Astrocyte of the cerebellum (primary cell): ENCODE results near the gene TLCD4.
"Not testable (repeated sequence)": the region's sequence is repeated elsewhere in the genome, so short reads cannot be mapped to it uniquely, and the experiment has no call there.

Source experiments
- DNase-seq: peaks from one replicate; pipeline ENCODE4 v3.0.0-alpha.2; 2011; ENCODE audit warnings: low read depth
- H3K4me3 ChIP-seq: 2 replicates; pipeline ENCODE4 v1.5.1; 2011; ENCODE audit warnings: mild to moderate bottlenecking, low read depth, low read length, moderate library complexity
- in situ Hi-C: cut with HindIII; loops from 2 replicates; pipeline ENCODE4 v1.10.0; 2017; ENCODE audit warnings: low sequenced_read_pairs
- TF ChIP-seq, protein P1 (sequence below): IDR thresholded peaks from 2 replicates; pipeline ENCODE4 v1.5.1; 2012; ENCODE audit warnings: low read length, low read depth, moderate library complexity, mild to moderate bottlenecking; ENCODE audit errors: missing control alignments

Gene TLCD4

DNA sequence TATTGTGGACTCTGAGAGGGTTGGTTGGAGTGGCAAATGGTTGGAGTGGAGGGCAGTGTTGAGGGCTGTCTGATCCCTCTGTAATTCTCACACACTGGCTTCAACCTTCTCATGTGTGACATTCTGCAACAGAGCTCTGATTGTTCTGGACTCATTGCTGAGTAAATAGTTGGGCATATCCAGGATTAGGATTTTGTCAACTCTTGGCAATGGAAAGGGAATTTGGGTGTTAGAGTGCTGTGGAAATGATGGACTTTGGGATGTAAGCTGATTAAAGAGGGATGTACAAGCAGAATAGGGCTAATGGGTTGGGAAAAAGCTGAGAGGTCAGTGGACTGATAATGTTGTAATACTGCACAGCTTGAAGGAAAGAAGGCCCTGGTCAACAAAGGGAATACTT, 16.5 kb downstream of the TLCD4 start:
- no peak overlapping the region for H3K4me3 ChIP-seq
- no peak for DNase-seq
- in situ Hi-C loops = no loop called here
- TF ChIP-seq, protein P1, sequence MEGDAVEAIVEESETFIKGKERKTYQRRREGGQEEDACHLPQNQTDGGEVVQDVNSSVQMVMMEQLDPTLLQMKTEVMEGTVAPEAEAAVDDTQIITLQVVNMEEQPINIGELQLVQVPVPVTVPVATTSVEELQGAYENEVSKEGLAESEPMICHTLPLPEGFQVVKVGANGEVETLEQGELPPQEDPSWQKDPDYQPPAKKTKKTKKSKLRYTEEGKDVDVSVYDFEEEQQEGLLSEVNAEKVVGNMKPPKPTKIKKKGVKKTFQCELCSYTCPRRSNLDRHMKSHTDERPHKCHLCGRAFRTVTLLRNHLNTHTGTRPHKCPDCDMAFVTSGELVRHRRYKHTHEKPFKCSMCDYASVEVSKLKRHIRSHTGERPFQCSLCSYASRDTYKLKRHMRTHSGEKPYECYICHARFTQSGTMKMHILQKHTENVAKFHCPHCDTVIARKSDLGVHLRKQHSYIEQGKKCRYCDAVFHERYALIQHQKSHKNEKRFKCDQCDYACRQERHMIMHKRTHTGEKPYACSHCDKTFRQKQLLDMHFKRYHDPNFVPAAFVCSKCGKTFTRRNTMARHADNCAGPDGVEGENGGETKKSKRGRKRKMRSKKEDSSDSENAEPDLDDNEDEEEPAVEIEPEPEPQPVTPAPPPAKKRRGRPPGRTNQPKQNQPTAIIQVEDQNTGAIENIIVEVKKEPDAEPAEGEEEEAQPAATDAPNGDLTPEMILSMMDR = no peak

DNA sequence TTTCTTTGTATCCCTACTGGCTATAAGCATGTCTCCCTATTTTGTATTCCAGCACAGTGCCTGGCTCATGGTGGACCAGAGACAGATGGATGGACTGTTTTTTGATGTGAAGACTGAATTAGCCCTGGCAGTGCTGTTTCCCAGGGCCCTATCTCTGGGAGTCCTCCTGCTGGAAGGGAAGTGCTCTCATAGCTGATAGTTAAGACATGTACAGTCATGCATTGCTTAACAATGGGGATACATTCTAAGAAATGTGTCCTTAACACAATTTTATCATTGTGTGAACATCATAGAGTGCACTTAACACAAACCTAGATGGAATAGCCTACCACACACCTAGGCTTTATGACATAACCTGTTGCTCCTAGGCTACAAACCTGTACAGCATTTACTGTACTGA, 21.1 kb downstream of the TLCD4 start:
- TF ChIP-seq, protein P1 = no peak
- no peak for DNase-seq
- in situ Hi-C loops = no loop called here
- no peak overlapping the region for H3K4me3 ChIP-seq

DNA sequence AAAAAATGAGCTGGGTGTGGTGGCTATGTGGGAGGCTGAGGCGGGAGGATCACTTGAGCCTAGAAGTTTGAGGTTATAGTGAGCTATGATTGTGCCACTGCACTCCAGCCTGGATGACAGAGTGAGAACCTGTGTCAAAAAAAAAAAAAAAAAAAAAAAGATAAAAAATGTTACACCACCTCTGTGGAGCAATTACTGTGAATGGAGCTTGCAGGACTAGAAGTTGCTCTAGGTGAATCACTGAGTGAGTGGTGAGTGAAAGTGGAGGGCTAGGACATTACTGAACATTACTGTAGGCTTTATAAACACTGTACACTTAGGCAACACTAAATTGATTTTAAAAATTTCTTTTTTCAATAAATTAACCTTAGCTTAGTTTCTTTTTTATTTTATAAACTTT, 21.9 kb downstream of the TLCD4 start:
- TF ChIP-seq, protein P1 = no peak
- no peak overlapping the region for H3K4me3 ChIP-seq
- no peak for DNase-seq
- in situ Hi-C loops = no loop called here

DNA sequence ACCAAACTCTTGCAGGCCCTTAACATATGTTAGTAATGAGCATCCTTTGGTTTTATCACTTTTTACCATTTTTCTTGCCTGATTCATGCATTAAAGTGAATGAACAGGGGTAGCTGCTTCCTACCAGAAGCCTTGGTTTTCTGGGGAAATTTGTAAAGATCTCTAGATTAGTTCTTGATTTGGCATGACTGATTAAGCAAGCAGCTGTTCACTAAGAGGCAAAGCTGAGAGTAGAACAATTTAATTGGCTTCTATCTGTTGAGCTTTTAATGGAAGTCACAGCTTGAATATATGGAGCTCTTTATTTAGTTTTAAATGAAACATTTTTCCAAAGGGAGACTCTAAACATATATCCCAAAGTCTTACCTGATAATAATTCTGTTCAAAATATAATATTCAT, 23.6 kb downstream of the TLCD4 start:
- no peak for DNase-seq
- H3K4me3 ChIP-seq = no peak overlapping the region
- in situ Hi-C loops = no loop called here
- TF ChIP-seq, protein P1 = no peak

DNA sequence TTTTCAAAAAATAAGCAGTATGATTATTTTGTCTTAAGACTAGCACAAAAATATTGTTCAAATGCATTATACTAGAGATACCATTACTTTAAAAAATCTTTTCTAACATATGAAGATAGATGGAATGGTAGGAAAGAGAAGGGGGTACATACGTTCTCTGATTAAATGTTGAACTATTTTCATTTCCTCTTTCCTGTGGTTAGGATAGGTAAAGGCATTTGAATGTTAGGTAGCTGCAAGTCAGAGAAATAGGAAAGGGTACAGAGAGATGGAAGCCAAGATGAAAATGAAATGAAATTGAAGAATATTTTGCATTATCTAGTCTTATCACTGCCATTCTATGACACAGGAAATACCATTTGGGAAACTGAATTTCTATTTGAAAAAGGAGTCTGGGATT, 28.3 kb downstream of the TLCD4 start:
- TF ChIP-seq, protein P1 = no peak
- H3K4me3 ChIP-seq = no peak overlapping the region
- in situ Hi-C loops = no loop called here
- DNase-seq = no peak

DNA sequence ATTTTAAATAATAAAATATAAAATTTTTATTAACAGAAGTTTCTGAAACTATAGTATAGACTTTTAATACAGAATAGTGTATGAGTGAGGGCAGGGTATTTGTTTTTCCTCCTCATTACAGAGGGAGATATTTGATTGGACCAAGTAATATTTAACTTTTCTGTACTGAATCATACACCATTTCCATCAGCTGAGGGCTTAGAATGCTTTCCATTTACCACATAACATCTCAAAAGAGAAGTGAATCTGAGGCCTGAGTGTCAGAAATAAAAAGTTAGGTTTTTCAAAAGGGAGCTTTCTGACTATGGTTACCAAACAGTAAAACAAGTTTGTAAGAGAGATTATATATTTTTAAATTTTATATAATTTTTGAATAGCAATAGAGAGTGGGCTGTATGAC, 29.5 kb downstream of the TLCD4 start:
- no peak overlapping the region for H3K4me3 ChIP-seq
- TF ChIP-seq, protein P1 = no peak
- in situ Hi-C loops = no loop called here
- no peak for DNase-seq

DNA sequence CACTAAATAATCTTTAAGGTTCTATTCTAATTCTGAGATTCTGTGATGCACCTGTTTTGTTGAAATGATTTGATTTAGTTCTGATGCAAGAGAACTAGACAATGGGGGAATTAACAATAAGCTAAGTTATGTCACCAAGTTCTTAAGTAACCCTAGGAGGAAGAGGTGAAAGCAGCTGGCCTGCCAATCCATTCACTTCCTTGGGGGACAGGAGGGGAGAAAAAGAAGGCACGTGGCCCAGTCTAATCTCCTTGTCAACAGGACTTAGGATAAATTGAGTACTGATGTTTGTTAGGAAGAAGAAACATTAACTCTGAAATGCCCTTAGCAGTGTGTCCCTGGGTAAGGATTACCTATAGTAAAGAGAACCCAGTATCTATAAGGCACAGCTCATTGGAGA, 36.9 kb downstream of the TLCD4 start:
- H3K4me3 ChIP-seq = no peak overlapping the region
- TF ChIP-seq, protein P1 = no peak
- in situ Hi-C loops = no loop called here
- no peak for DNase-seq

DNA sequence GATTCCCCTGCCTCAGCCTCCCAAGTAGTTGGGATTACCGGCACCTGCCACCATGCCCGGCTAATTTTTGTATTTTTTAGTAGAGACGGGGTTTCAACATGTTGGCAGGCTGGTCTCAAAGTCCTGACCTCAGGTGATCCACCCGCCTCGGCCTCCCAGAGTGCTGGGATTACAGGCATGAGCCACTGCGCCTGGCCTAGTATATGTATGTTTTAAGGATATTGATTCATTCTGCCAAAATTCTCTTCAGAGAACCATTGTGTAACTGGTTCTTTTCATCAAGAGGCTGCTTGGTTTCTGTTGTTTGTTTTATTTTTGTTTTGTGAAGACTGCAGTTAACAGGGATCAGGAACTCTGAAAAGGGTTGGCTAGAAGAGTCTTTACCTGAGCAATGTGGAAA, 48.4 kb downstream of the TLCD4 start:
- in situ Hi-C loops, DNase-seq, H3K4me3 ChIP-seq: not testable (repeated sequence)
